Measurements from ENCODE around the gene PLA2G7. TPM values are rescaled to one million over a fixed set of nuclear protein-coding genes. Genes with fewer than 3 reads are reported as not detected.

PLA2G7 gene
- total and polyA plus RNA-seq, 2 donors (not counting 3 experiments of a cell fraction or from before 2014, with no cell fraction given) = not detected

GRCh38 chr6:46667377-46667776 lies 67.8 kb downstream of the PLA2G7 start:
- TF ChIP-seq FOS (IDR thresholded peaks at IDR 0.05; ENCODE audit: borderline replicate concordance, insufficient read depth, low read length) = no peak
- TF ChIP-seq CTCF (IDR thresholded peaks at IDR 0.05; ENCODE audit: extremely low read depth in 1 of 2, insufficient read depth in 1 of 2, low read depth in 1 of 2, low read length in 2 of 2) = no peak
- no peak for TF ChIP-seq POLR2A (IDR thresholded peaks at IDR 0.05; ENCODE audit: low read depth, low read length)
- no peak for TF ChIP-seq EZH2 (IDR thresholded peaks at IDR 0.05; ENCODE audit: borderline replicate concordance, low read depth, low read length, severe bottlenecking)
- TF ChIP-seq POLR2AphosphoS5 (IDR thresholded peaks at IDR 0.05; ENCODE audit: insufficient read depth, low read depth, low read length) = no peak
- TF ChIP-seq GATA2 (IDR thresholded peaks at IDR 0.05; ENCODE audit: insufficient read depth, insufficient read length, low read depth, low read length) = no peak
- TF ChIP-seq MAX (IDR thresholded peaks at IDR 0.05; ENCODE audit: insufficient read depth, insufficient read length) = no peak
- no peak for TF ChIP-seq MYC (IDR thresholded peaks at IDR 0.05; ENCODE audit: low read depth, low read length)
- no peak for TF ChIP-seq JUN (IDR thresholded peaks at IDR 0.05; ENCODE audit: borderline replicate concordance, insufficient read depth, insufficient read length, low read depth)
- Histone ChIP-seq H3K4me1 (ENCODE audit: control insufficient read depth, extremely low read depth, insufficient read depth, low read length) (no peaks in the 10 kb centered on the region), H3K36me3 (ENCODE audit: control insufficient read depth in 2 of 2, extremely low read depth in 1 of 2, insufficient read depth in 2 of 2, low read length in 2 of 2) (no peaks in the 10 kb centered on the region), H3K9me3 (replicated peaks; ENCODE audit: control insufficient read depth, insufficient read depth, low read length) (no peaks in the 10 kb centered on the region), H4K20me1 (replicated peaks; ENCODE audit: control insufficient read depth, extremely low read depth, insufficient read depth, low read length) (no peaks in the 10 kb centered on the region), H3K79me2 (ENCODE audit: control insufficient read depth, insufficient read depth, low read length) (no peaks in the 10 kb centered on the region), H2AFZ (ENCODE audit: low read depth, low read length) (no peak overlapping the region), H3K4me2 (ENCODE audit: insufficient read depth, low read length) (no peak overlapping the region), H3K9ac (replicated peaks; ENCODE audit: extremely low read depth, insufficient read depth, low read length) (no peak overlapping the region), H3K27ac (ENCODE audit: insufficient read depth, low read depth, low read length) (no peak overlapping the region), H3K27me3 (ENCODE audit: control insufficient read depth in 2 of 2, insufficient read depth in 2 of 2, low read length in 2 of 2) (no peaks in the 10 kb centered on the region), H3K9me1 (replicated peaks; ENCODE audit: control insufficient read depth, extremely low read depth, insufficient read depth, low read length) (no peaks in the 10 kb centered on the region), H3K4me3 (replicated peaks in 1 of 3; ENCODE audit: insufficient read depth in 1 of 3, low read depth in 1 of 3, low read length in 3 of 3) (no peak overlapping the region)
- dilution Hi-C loops (cut with MboI; ENCODE audit: extremely low pct_ligation_motif_present, low sequenced_read_pairs) (no loop called here), intact Hi-C loops (cut with micrococcal nuclease) (no loop called here)
- CTCF ChIA-PET = no interaction called here
- DNase-seq (ENCODE audit: low read depth, low spot score) (no peak), FAIRE-seq (no peak)
- POLR2A ChIA-PET = no interaction called here
- BruUV-seq (replicated peaks) = no TSS peak

Measured in endothelial cell of umbilical vein (primary cell).